Lower lobe of right lung (tissue), 2 donors: ENCODE results near the gene SEMA3F. TPM values are rescaled to one million over a fixed set of nuclear protein-coding genes. Genes with fewer than 3 reads are reported as not detected.

Source experiments
- ATAC-seq, 2 donors: fragments of 200-7000 bp; cut with Tn5 transposase; one replicate each; pipeline ENCODE4 v1.9.1; 2020 to 2022; ENCODE audit warnings: mild to moderate bottlenecking in 2 of 2, moderate library complexity in 2 of 2
- DNase-seq: peaks from one replicate; pipeline ENCODE4 v3.0.0-alpha.2; 2020
- H3K27ac ChIP-seq: fragments of 200-600 bp; one replicate; pipeline ENCODE4 v1.8.0; 2022
- H3K27me3 ChIP-seq: fragments of 200-600 bp; one replicate; pipeline ENCODE4 v1.8.0; 2022; ENCODE audit warnings: low read depth
- H3K36me3 ChIP-seq: fragments of 200-600 bp; one replicate; pipeline ENCODE4 v1.8.0; 2022; ENCODE audit warnings: mild to moderate bottlenecking
- H3K4me1 ChIP-seq: fragments of 200-600 bp; one replicate; pipeline ENCODE4 v1.8.0; 2022
- H3K4me3 ChIP-seq: fragments of 200-600 bp; one replicate; pipeline ENCODE4 v1.8.0; 2022; ENCODE audit warnings: mild to moderate bottlenecking
- H3K9me3 ChIP-seq: fragments of 200-600 bp; one replicate; pipeline ENCODE4 v1.8.0; 2022
- CTCF ChIP-seq: fragments of 200-600 bp; IDR thresholded peaks from one replicate; pipeline ENCODE4 v1.8.0; 2022; ENCODE audit warnings: antibody characterized with exemption, mild to moderate bottlenecking
- intact Hi-C: fragments of 100-400 bp; cut with DNase I; formaldehyde crosslinking; loops from one replicate; pipeline ENCODE4 v1.11.0; 2022
- total RNA-seq: library from RNA; stranded (reverse); fragmentation: NEBNext Ultra II Directional; extraction: Animal tissue kit (Norgen Biotek cat#: 25700); gene quantifications from one replicate; pipeline ENCODE4 v1.2.1, GENCODE V29; 2021
- donor health status: DM: no; HTN: yes; CAD: no; lungs with severe emphysema.

SEMA3F gene
- total RNA-seq, 1 donor from 2014 or later, result 44.7 TPM

GRCh38 chr3:50192689-50193141, 37.6 kb downstream of the SEMA3F start:
- H3K27me3 ChIP-seq, result peaks cover 32% of the 10 kb centered on the region
- no peak overlapping the region for H3K4me3 ChIP-seq
- no peak overlapping the region for H3K27ac ChIP-seq
- no peaks in the 10 kb centered on the region for H3K9me3 ChIP-seq
- ATAC-seq, result peak; percentile 48 to 55
- H3K4me1 ChIP-seq, result peaks cover 27% of the 10 kb centered on the region
- intact Hi-C loops, result no loop called here
- TF ChIP-seq CTCF, result peak; percentile 93
- no peaks in the 10 kb centered on the region for H3K36me3 ChIP-seq
- DNase-seq, result peak; percentile 79

GRCh38 chr3:50193286-50193685, 38.2 kb downstream of the SEMA3F start:
- no peaks in the 10 kb centered on the region for H3K36me3 ChIP-seq
- intact Hi-C loops, result no loop called here
- peaks cover 27% of the 10 kb centered on the region for H3K4me1 ChIP-seq
- no peak overlapping the region for H3K27ac ChIP-seq
- DNase-seq (no peak), ATAC-seq (no peak)
- H3K27me3 ChIP-seq, result peaks cover 32% of the 10 kb centered on the region
- H3K4me3 ChIP-seq, result no peak overlapping the region
- H3K9me3 ChIP-seq, result no peaks in the 10 kb centered on the region
- no peak for TF ChIP-seq CTCF

GRCh38 chr3:50193746-50194127, 38.6 kb downstream of the SEMA3F start:
- Histone ChIP-seq H3K27ac (no peak overlapping the region), H3K4me3 (no peak overlapping the region), H3K9me3 (no peaks in the 10 kb centered on the region), H3K27me3 (peaks cover 36% of the 10 kb centered on the region), H3K4me1 (peaks cover 27% of the 10 kb centered on the region), H3K36me3 (no peaks in the 10 kb centered on the region)
- DNase-seq (no peak), ATAC-seq (no peak)
- intact Hi-C loops, result no loop called here
- TF ChIP-seq CTCF, result no peak

GRCh38 chr3:50194128-50194902, 39.2 kb downstream of the SEMA3F start:
- ATAC-seq, result peak; percentile 70 to 75
- intact Hi-C loops, result no loop called here
- peaks cover 23% of the 10 kb centered on the region for H3K4me1 ChIP-seq
- peak overlapping the region; percentile 22 for H3K4me3 ChIP-seq
- DNase-seq, result peak; percentile 75
- H3K27me3 ChIP-seq, result peaks cover 42% of the 10 kb centered on the region
- H3K27ac ChIP-seq, result no peak overlapping the region
- no peaks in the 10 kb centered on the region for H3K36me3 ChIP-seq
- TF ChIP-seq CTCF, result peak; percentile 77
- no peaks in the 10 kb centered on the region for H3K9me3 ChIP-seq

GRCh38 chr3:50194903-50195500, 39.9 kb downstream of the SEMA3F start:
- intact Hi-C loops, result no loop called here
- Histone ChIP-seq H3K4me1 (peaks cover 23% of the 10 kb centered on the region), H3K4me3 (peak overlapping the region; percentile 22), H3K36me3 (no peaks in the 10 kb centered on the region), H3K27ac (no peak overlapping the region), H3K27me3 (peaks cover 42% of the 10 kb centered on the region), H3K9me3 (no peaks in the 10 kb centered on the region)
- no peak for DNase-seq
- no peak for TF ChIP-seq CTCF
- ATAC-seq, result peak in 1 of 2 donors; percentile 11
